HCEC 1CT (cell line): ENCODE measurements around the gene CCBE1.

Experiments
- DNase-seq: peaks from one replicate; pipeline ENCODE4 v3.0.0-alpha.2; 2017

CCBE1 gene

GRCh38 chr18:59381949-59382348 lies 315.3 kb downstream of the CCBE1 start:
- DNase-seq: no peak
